HG02840 (cell line): ENCODE measurements around the gene RANBP3.

Experiments used
- ATAC-seq: cut with Tn5 transposase; IDR thresholded peaks from one replicate; pipeline ENCODE4 v1.9.1; 2021; ENCODE audit warnings: mild to moderate bottlenecking, moderate library complexity, moderate number of reproducible peaks; ENCODE audit not compliant: unreplicated experiment, low FRiP score

Gene RANBP3

DNA sequence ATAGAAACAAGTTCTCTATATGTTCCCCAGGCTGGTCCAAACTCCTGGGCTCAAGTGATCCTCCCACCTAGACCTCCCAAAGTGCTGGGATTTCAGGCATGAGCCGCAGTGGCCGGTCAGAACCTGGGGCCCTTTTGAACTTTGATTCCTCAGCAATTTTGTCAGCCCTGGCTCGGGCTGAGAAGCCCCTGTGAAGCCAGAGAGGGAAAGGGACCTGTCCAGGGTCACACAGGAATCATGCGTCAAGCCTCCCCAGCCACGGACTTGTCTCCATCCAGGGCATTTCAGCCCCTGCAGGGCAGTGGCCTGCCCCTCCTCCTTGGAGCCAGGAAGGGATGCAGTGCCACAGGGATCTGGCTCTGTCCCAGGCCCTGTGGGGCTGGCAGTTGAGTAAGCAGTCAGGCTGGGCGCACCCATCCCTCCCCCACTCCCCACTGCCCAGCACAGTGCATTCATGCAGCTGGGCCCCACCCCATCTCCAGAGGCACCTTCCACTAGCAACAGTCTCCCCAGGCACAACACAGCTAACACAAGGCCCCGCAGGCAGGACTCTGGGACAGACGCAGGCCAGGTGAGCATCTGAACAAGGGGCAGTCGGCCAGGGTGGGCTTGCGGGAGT lies 64.1 kb downstream of the RANBP3 start, which contains the start of gene CAPS:
TSS of gene CAPS (plus strand) at position 516 of the 619 bp plus-strand sequence. CDS start 153 bp downstream, outside the sequence.
- ATAC-seq, result no peak

DNA sequence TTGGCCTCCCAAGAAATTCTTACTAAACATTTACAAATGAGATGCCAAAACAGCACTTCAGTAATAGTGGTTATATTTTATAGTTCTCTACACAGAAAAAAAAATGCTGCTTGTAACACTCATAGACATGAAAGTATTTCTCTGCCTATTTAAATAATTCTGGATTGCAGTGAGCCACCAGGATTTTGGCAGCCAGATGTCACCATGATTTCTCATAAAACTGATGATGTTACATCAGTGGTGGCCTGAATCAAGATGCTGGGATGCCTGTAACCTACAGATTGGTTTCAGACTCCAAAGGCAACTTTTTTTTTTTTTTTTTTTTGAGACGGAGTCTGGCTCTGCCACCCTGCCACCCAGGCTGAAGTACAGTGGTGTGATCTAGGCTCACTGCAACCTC lies 66.6 kb downstream of the RANBP3 start:
- no peak for ATAC-seq

DNA sequence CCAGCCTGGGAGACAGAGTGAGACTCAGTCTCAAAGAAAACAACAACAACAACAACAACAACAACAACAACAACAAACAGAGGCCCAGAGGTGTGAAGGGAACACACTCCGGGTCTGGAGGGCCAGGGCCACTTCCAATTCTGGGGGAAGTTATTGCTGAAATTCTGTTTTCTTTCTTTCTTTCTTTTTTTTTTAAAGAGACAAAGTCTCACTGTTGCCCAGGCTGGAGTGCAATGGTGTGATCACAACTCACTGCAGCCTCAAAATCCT lies 67.4 kb downstream of the RANBP3 start:
- no peak for ATAC-seq

DNA sequence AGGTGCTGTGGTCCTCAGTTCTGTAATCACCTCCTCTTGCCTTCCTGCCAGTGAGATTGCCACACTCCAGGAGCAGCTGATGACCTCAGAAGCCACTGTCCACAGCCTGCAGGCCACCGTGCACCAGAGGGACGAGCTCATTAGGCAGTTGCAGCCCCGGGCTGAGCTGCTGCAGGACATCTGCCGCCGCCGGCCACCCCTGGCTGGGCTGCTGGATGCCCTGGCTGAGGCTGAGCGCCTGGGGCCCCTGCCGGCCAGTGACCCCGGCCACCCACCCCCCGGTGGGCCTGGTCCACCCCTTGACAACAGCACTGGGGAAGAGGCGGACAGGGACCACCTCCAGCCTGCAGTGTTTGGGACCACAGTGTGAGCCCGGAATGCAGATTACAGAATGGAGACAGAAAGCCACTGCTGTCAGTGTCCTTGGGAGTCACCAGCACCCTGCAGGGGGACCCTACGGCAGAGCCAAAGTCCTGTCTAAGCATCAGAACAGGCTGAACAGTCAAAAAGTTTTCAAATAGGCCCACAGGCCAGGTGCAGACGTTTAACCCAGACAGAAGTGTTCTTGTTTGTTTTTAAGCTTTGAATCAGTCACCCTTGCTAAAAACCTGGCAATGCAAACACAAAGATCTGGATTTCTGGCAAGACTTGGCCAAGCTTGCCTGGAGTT lies 69.0 kb downstream of the RANBP3 start:
- ATAC-seq, result no peak

DNA sequence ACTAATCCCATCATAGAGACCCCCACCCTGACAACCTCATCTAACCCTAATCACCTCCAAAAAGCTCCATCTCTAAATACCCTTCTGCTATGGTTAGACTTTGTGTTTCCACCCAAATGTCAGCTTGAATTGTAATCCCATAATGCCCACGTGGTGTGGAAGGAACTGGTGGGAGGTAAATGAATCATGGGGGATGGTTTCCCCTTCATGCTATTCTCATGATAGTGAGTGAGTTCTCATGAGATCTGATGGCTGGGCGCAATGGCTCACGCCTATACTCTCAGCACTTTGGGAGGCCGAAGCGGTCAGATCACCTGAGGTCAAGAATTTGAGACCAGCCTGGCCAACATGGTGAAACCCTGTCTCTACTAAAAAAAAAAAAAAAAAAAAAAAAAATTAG lies 70.7 kb downstream of the RANBP3 start:
- ATAC-seq, result no peak

DNA sequence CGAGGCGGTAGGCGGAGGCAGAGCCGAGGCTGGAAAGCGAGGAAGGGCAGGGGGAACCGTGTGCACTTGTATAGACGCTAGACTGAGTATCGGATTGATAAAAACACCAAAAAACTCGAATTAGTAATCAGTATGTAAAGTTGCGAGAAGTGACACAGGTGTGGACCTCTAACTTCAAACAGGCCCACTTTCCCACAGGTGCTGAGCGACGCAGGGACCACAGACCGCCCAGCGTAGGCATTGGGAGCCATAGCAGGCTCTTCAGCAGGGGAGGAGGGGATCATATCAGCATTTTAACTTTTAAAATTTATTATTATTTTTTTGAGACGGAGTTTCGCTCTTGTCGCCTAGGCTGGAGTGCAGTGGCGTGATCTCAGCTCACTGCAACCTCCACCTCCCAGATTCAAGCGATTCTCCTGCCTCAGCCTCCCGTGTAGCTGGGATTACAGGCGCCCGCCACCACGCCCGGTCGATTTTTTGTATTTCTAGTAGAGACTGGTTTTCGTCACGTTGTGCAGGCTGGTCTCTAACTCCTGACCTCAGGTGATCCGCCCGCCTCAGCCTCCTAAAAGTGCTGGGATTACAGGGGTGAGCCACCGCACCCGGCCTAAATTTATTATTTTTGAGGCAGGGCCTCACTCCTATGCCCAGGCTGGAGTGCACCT lies 72.7 kb downstream of the RANBP3 start:
- no peak for ATAC-seq

DNA sequence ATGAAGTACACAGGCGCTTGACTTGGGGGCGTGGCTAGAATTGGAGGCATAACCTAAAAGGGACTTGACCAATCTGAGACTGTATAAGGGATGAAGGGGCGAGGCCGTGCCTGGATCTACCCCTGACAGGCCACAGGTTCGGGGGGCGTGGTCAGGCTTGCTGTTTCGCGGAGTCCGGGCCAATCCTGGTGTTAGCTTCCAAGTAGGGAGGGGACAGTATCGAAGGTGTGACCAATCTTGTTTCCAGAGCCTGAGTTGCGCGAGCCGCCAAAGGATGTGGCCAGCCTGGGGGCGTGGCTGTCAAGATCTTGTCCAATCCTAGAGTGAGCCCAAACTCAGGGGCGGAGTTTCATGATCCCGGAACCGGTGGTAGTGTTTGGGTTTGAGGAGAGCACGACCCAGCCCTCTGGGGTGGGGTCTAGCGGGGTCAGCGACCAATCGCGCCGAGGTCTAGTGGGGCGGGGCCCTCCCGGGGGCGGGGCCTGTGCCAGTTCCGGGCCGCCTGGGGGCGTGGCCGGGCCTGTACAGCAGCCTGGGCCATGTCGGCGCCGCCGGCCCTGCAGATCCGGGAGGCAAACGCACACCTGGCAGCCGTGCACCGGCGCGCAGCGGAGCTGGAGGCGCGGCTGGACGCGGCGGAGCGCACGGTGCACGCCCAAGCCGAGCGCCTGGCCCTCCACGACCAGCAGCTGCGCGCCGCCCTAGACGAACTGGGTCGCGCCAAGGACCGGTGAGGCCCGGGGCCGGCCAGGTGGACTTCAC lies 73.4 kb downstream of the RANBP3 start, which contains the start of gene VMAC:
TSS of gene VMAC (plus strand) at position 521 of the 762 bp plus-strand sequence. CDS start at position 540, 19 bp downstream.
- peak; percentile 78 for ATAC-seq

DNA sequence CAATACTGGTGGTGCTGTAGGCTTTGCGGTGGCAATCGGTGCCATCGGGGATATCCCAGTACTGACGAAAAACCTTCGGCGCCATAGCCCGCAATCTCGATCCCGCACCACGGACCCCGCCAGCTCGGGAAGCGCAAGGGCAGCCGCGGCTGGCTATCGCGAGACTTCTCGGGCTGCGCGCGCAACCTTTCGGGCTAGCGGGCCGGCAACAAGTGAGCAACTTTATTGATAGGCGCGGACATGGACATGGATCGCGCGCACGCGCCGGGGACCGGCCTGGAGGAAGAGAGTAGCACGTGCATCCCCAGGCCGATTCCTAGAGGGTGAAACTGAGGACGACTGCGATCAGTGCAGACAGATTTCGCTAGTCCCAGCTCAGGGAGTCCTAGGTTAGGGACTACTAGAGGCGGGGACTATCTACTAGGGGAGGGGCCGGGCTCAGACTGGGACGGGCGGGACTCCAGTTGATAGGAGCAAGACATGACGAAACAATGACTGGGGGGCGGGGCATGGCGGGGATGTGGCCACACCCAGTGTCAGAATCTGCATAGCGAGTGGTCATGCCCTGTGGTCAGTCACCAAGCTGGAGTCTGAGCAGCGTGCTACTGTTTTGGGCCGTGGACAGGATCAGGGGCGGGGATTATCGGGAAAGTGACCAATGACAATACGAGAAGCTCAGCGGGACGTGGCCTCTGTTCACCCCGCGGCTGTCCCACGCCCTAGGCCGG lies 74.2 kb downstream of the RANBP3 start, which contains the start of gene NDUFA11:
TSS of gene NDUFA11 (minus strand) at position 167 of the 728 bp plus-strand sequence. CDS start at position 85, 82 bp downstream.
- peak; percentile 34 for ATAC-seq

DNA sequence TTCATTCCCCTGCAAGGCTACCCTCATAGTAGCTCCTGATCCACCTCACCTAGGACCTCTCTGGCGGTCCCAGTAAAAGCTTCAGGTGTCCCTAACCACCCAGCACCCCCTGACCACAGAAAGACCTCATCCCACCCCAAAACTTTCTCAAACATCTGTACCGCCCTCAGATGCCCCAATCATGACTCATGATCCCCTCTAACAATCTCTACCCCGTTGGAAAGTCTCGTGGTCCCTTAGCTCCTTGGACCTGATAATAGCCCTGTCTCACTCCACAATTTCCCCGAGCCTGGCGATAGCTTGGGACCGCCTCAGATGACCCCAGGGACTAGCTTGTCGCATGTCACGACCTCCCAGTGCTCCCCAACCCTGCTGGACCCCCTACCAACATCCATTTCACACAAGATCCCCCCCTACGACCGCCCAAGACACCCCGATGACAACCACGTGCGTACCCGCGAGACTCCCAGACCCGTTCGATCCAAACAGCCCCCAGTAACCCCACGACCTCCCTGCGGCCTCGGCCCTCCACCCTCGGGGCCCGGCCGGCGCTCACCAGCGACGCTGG lies 74.8 kb downstream of the RANBP3 start:
- no peak for ATAC-seq

DNA sequence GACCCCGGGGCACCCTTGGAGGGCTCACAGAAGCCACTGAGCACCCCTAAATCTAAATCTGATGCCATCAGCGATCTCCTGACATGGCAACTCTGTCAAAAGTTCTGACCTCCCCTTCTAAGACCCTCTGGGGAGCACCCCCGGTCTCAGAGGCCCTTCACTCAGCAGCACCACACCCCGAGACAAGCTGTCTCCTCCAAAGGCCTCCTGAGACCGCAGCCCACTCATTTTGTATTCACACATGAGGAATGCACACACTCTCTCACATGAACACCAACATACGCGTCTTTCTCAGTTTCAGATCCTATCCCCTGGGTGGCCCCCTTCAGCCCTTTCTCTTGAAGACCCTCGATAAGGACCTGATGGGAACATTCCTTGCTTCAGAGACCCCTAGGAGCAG lies 77.0 kb downstream of the RANBP3 start:
- ATAC-seq, result no peak

DNA sequence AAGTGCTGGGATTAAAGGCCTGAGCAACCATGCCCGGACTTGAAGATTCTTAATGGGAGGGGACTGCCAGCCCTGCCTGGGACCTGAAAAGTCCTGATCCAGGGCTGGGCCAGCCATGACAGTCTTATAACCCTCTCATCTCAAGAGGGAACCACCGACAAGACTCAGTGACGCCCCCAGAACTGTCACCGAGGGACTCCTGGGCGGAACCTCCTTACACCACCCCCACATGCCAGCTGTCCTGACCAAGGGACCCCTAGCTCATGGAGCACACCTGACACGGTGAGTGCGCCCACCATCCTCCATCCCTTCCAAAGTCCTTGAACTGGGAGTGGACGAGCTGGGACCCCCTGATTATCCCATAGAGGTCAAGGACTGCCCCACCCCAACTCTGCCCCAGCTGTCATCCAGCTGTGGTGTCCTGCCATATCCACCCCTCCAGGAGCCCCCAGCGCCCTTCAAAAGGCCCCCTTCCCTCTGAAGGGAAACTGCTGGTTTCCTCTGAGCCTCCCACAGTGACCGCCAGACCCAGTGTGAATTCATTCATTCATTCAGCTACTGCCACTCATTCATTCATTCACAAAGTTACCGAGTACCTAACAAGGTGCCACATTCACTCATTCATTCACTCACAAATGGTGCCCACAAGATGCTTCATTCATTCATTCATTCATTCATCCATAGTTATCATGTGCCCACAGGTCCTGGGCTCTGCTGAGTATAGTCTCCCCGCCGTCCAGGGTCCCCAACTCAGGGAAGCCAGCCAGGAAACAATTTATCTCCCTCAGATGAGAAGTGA lies 78.0 kb downstream of the RANBP3 start:
- no peak for ATAC-seq

DNA sequence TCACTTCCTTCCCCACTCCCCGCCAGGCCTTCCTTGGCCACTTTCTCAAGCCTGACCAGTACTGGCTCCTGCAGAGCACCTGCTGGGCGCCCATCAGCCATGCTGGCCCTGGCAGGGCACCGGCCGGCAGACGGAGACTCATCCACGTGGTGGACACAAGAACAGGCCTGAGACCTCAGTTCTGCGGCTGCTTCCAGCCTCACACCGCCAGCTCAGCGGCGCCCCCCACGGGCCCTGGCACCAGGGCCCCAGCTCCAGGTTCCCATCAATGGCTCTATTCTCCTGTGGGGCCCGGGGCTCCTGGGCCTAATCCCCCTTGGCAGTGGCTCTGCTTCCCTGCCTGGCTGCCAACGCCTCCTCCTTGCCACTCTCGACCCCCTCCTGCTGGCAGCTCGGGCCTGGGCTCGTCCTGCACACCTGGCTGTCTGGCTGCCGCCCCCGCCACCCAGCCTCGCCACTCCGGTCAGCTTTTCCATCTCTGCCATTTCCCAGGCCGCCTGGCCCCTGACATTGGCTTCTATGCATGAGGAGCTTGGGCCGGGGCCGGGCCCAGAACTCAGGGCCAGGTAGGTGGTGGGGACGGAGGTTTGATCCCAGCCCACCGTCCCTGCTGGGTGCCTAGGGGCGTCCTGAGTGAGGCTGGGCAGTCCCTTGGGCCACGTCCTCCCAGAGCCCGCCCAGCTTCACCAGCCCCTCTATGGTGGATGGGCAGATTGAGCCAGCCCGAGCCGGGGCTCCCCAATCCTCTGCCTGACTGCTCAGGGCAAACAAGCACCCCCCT lies 80.6 kb downstream of the RANBP3 start:
- ATAC-seq, result no peak

DNA sequence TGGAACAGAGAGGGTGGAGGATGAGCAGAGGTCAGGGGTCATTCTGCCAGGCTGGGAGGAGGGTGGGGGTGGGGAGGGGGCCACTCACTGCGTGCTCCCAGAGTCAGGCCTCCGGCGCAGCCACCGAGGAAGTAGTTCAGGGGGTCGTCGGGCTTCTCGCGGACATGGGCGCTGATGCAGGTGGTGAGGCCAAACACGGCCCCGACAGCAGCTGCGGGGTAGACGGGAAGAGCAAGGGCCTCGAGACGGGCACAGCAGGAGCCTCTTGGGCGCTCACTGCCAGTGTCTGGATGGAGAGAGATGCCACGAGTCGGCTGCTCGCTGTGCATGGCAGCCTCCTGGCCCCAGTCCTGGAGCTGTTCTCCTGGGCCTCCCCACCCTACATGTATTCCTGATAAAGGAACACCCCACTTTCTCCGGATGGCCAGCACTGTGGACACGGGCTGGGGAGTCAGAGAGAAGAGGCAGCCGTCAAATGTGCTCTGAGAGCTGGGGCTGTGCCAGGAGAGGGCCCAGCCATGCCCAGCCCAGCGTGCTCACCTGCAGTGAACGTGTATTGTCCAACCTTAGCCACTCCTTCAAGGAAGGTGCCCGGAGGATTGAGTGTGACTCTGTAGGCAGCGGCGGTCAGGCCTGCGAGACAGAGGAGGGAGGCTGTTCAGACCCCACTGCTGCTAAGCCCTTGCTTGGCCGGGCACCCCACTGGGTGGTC lies 81.4 kb downstream of the RANBP3 start:
- no peak for ATAC-seq

DNA sequence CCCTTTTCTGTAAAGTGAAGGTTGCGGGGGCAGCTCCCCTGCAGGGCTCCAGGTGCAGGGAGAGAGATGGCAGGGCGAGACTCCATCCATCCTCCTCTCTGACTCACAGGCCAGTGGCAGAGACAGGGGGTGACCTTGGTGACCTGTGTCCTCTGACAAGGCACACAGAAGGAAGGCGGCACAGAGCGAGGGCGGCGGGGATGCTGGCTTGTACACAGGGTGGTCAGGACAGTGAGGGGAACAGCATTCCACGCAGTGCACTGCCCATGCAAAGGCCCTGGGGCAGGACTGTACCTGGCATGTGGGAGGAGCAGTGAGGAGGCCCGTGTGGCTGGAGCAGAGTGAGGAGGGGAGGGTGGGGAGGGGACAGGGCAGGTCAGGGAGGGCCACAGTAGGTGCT lies 82.0 kb downstream of the RANBP3 start:
- no peak for ATAC-seq

DNA sequence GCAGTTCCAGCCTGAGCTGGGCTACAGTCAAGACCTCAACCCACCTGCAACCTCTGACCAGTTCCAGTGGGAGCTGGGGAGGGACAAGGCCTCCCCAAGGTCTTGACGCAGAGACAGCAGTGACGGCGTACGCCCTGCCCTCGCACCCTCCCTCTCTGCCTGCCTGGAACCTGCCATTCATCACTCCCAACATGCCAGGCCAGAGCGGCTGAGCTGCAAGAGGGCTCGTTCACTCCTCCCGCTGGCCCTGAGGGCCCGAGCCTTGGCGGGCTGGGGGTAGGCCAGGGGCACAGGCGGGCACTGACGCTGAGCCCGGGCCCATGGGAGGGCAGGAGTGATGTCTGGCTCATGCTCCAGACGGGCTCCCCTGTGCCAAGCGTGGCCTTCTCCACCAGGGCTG lies 82.5 kb downstream of the RANBP3 start:
- ATAC-seq, result no peak

DNA sequence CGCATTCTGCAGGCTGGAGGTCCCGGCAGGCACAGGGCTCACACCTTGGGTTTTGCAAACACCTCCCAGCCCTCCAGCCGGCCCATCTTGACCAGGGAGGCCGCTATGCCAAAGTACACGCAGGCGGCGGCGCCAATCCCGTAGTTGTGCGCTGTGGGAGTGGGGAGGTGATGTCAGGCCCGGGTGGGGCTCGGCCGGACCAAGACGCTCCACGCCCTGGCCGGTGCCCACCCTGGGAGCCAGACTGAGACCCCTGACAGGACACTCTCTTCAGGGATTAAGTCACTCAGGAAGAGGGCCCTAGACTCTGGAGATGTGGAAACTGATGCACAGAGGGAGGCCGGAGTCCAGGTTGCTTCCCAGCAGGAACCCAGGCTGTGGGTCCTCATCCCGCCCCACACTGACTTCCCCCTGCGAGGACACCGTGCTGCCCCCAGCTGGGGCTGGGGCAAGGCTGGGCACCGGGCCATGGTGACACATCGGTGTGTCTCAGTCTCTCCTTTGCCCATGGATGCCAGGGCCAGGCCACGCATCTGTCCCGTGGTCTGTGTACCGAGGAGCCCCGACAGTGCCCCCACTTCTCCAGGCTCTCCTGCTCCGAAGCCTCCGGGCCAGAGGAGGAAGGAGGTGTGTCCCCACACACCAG lies 83.1 kb downstream of the RANBP3 start:
- ATAC-seq, result no peak

DNA sequence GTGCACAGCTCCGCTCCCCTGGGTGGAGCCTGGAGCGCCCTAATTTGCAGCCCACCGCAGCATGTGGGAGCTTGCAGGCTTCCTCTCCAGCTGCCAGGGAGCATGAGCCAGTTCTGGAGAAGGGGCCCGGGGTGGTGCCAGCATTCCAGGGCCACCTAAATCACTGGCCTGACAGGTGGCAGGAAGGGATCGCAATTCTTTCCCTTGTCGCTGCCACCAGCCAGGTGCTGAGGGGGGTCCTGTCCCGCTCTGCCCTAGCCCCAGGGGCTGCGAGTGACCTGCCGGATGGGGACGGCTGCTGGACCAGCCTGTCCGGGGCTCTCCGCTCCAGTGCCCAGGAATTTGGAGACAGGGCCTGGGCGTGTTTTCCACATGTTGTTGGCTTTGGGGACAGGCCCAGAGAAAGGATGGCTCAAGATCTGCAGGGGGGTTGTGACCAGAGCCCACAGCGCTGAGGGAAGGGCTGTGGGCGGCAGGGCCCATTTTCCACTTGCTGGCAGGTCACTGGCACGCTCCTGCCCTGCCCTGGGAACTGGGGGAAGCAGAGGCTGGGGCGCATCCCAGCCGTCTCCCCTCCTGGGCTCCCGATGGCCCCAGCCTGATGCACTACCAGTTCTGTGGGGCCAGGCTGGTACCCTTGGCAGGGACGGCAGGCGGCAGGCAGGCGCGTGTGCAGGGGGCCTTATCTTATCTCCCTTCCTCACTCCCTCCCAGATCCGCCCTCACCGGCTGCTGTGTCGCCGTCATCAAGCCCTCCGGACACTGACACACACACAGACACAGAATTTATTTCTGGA lies 83.8 kb downstream of the RANBP3 start:
- no peak for ATAC-seq
